Activated T-cell treated with anti-CD3 and anti-CD28 coated beads for 4 hours (primary cell): ENCODE results near the gene CCSER1.
"Not testable (repeated sequence)": the region's sequence is repeated elsewhere in the genome, so short reads cannot be mapped to it uniquely, and the experiment has no call there.

Experiments
- DNase-seq: peaks from one replicate; pipeline ENCODE4 v3.0.0-alpha.2; 2020

Gene CCSER1

GRCh38 chr4:90733211-90733610 is 606.0 kb downstream of the CCSER1 start:
- no peak for DNase-seq

- no peak for DNase-seq
Measured at GRCh38 chr4:90745176-90745575, 618.0 kb downstream of the CCSER1 start.

GRCh38 chr4:90753068-90753467 is 625.9 kb downstream of the CCSER1 start:
- DNase-seq: no peak

- no peak for DNase-seq
Measured at GRCh38 chr4:90757534-90758060, 630.4 kb downstream of the CCSER1 start.

- no peak for DNase-seq
Measured at GRCh38 chr4:90760059-90760458, 632.9 kb downstream of the CCSER1 start.

GRCh38 chr4:90766837-90767236 is 639.6 kb downstream of the CCSER1 start:
- DNase-seq: no peak

- no peak for DNase-seq
Measured at GRCh38 chr4:90769251-90769650, 642.1 kb downstream of the CCSER1 start.

- no peak for DNase-seq
Measured at GRCh38 chr4:90780193-90780592, 653.0 kb downstream of the CCSER1 start.

GRCh38 chr4:90786602-90787001 is 659.4 kb downstream of the CCSER1 start:
- no peak for DNase-seq

- no peak for DNase-seq
Measured at GRCh38 chr4:90792696-90793095, 665.5 kb downstream of the CCSER1 start.

GRCh38 chr4:90798948-90799347 is 671.8 kb downstream of the CCSER1 start:
- no peak for DNase-seq

GRCh38 chr4:90799895-90800294 is 672.7 kb downstream of the CCSER1 start:
- DNase-seq: no peak

- no peak for DNase-seq
Measured at GRCh38 chr4:90815569-90815968, 688.4 kb downstream of the CCSER1 start.

- no peak for DNase-seq
Measured at GRCh38 chr4:90816754-90817153, 689.6 kb downstream of the CCSER1 start.

- no peak for DNase-seq
Measured at GRCh38 chr4:90824266-90825150, 697.3 kb downstream of the CCSER1 start.

- no peak for DNase-seq
Measured at GRCh38 chr4:90825849-90826248, 698.7 kb downstream of the CCSER1 start.

GRCh38 chr4:90833706-90834105 is 706.5 kb downstream of the CCSER1 start:
- DNase-seq: no peak

GRCh38 chr4:90837241-90837640 is 710.0 kb downstream of the CCSER1 start:
- DNase-seq: no peak

- not testable (repeated sequence) for DNase-seq
Measured at GRCh38 chr4:90838859-90839258, 711.7 kb downstream of the CCSER1 start.

GRCh38 chr4:90840291-90840690 is 713.1 kb downstream of the CCSER1 start:
- no peak for DNase-seq

- no peak for DNase-seq
Measured at GRCh38 chr4:90840828-90841227, 713.6 kb downstream of the CCSER1 start.

GRCh38 chr4:90841676-90842075 is 714.5 kb downstream of the CCSER1 start:
- no peak for DNase-seq

GRCh38 chr4:90842960-90843359 is 715.8 kb downstream of the CCSER1 start:
- DNase-seq: no peak

GRCh38 chr4:90844241-90844640 is 717.0 kb downstream of the CCSER1 start:
- DNase-seq: no peak

- no peak for DNase-seq
Measured at GRCh38 chr4:90845777-90846176, 718.6 kb downstream of the CCSER1 start.
